ENCODE data around the gene CHML.
"Not testable (repeated sequence)": the region's sequence is repeated elsewhere in the genome, so short reads cannot be mapped to it uniquely, and the experiment has no call there.

CHML gene

GRCh38 chr1:241674805-241675384, 34.7 kb upstream of the CHML start:
- Histone ChIP-seq H3K9me3 (ENCODE audit: control insufficient read depth, low read length) (no peaks in the 10 kb centered on the region), H3K4me1 (ENCODE audit: control insufficient read depth, insufficient read depth, low read length, poor library complexity, severe bottlenecking) (no peaks in the 10 kb centered on the region), H3K4me3 (ENCODE audit: extremely low read depth, insufficient read depth, low read length, poor library complexity, severe bottlenecking) (no peak overlapping the region), H3K27ac (ENCODE audit: low read depth, low read length, severe bottlenecking) (no peak overlapping the region), H3K36me3 (ENCODE audit: control insufficient read depth, insufficient read depth, low read length) (no peaks in the 10 kb centered on the region)
- WGBS, 2 experiments (ENCODE audit: insufficient coverage in 2 of 2): no CpG with 5 or more reads among the region's 1 CpG

DNA sequence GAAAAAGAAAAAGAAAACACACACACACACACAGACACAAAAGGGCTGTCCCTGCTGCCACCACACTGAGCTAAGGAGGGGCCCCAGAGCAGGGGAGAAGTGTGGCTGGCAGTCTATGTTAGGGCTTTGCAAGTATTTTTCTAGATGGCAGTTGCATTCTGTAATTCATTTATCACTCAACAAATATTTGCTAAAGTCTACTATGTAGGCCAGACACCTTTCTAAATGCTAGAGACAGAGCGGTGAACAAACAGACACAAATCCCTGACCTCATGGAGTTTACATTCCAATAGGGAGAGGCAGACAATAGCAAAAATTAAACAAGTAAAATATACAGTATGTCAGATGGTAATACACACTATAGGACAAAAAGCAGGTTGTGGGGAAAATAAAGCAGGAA, 32.1 kb upstream of the CHML start:
- no CpG with 5 or more reads among the region's 1 CpG for WGBS, 2 experiments (ENCODE audit: insufficient coverage in 2 of 2)
- Histone ChIP-seq H3K27ac (ENCODE audit: low read depth, low read length, severe bottlenecking) (no peak overlapping the region), H3K4me1 (ENCODE audit: control insufficient read depth, insufficient read depth, low read length, poor library complexity, severe bottlenecking) (no peaks in the 10 kb centered on the region), H3K9me3 (ENCODE audit: control insufficient read depth, low read length) (no peaks in the 10 kb centered on the region), H3K36me3 (ENCODE audit: control insufficient read depth, insufficient read depth, low read length) (no peaks in the 10 kb centered on the region), H3K4me3 (ENCODE audit: extremely low read depth, insufficient read depth, low read length, poor library complexity, severe bottlenecking) (no peak overlapping the region)

GRCh38 chr1:241666419-241666818, 26.2 kb upstream of the CHML start:
- no peaks in the 10 kb centered on the region for H3K36me3 ChIP-seq (ENCODE audit: control insufficient read depth, insufficient read depth, low read length)
- H3K9me3 ChIP-seq (ENCODE audit: control insufficient read depth, low read length): no peaks in the 10 kb centered on the region
- no peaks in the 10 kb centered on the region for H3K4me1 ChIP-seq (ENCODE audit: control insufficient read depth, insufficient read depth, low read length, poor library complexity, severe bottlenecking)
- no peak overlapping the region for H3K4me3 ChIP-seq (ENCODE audit: extremely low read depth, insufficient read depth, low read length, poor library complexity, severe bottlenecking)
- 90% methylated on average over 1 of the region's 3 CpGs; no CpG with 5 or more reads in 1 of the 2 experiments for WGBS, 2 experiments (ENCODE audit: insufficient coverage in 2 of 2)
- no peak overlapping the region for H3K27ac ChIP-seq (ENCODE audit: low read depth, low read length, severe bottlenecking)

DNA sequence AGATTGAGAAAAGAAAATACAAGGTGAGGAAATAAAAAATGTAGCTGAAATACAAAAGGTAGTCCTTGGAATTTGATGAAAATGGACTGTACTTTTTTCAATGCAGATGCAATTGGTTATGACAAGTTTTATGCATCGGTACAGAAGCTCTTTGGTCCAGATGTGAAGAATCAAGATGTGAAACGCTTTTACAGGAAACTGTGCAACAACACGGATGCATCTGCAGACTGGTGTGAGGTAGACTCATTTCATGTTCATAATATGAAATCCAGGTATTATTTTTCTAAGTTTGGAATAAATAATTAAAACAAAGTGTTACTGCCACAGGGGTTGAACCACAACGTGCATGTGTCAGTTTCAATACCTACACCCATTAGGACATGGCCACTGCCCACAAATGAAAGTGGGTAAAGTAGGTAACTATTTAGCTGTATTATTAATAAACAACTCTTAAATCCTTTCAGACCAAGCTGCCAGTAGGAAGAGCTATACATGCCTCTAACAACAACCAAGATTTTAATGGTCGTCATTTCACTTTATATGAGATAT, 20.3 kb upstream of the CHML start:
- WGBS, 2 experiments (ENCODE audit: insufficient coverage in 2 of 2): 100% methylated on average over 1 of the region's 5 CpGs
- H3K27ac ChIP-seq (ENCODE audit: low read depth, low read length, severe bottlenecking): no peak overlapping the region
- H3K4me1 ChIP-seq (ENCODE audit: control insufficient read depth, insufficient read depth, low read length, poor library complexity, severe bottlenecking): no peaks in the 10 kb centered on the region
- no peak overlapping the region for H3K4me3 ChIP-seq (ENCODE audit: extremely low read depth, insufficient read depth, low read length, poor library complexity, severe bottlenecking)
- H3K9me3 ChIP-seq (ENCODE audit: control insufficient read depth, low read length): no peaks in the 10 kb centered on the region
- H3K36me3 ChIP-seq (ENCODE audit: control insufficient read depth, insufficient read depth, low read length): no peaks in the 10 kb centered on the region

- H3K36me3 ChIP-seq (ENCODE audit: control insufficient read depth, insufficient read depth, low read length); H3K4me1 ChIP-seq (ENCODE audit: control insufficient read depth, insufficient read depth, low read length, poor library complexity, severe bottlenecking); H3K4me3 ChIP-seq (ENCODE audit: extremely low read depth, insufficient read depth, low read length, poor library complexity, severe bottlenecking); H3K27ac ChIP-seq (ENCODE audit: low read depth, low read length, severe bottlenecking); H3K9me3 ChIP-seq (ENCODE audit: control insufficient read depth, low read length): not testable (repeated sequence)
- 63 to 100% methylated on average over 1 to 2 of the region's 2 CpGs for WGBS, 2 experiments (ENCODE audit: insufficient coverage in 2 of 2)
Measured at GRCh38 chr1:241659016-241659415, 18.8 kb upstream of the CHML start.

- Histone ChIP-seq H3K9me3 (ENCODE audit: control insufficient read depth, low read length) (no peaks in the 10 kb centered on the region), H3K4me3 (ENCODE audit: extremely low read depth, insufficient read depth, low read length, poor library complexity, severe bottlenecking) (no peak overlapping the region), H3K27ac (ENCODE audit: low read depth, low read length, severe bottlenecking) (no peak overlapping the region), H3K36me3 (ENCODE audit: control insufficient read depth, insufficient read depth, low read length) (no peaks in the 10 kb centered on the region), H3K4me1 (ENCODE audit: control insufficient read depth, insufficient read depth, low read length, poor library complexity, severe bottlenecking) (no peaks in the 10 kb centered on the region)
- WGBS, 2 experiments (ENCODE audit: insufficient coverage in 2 of 2): 81 to 100% methylated on average over 1 to 2 of the region's 3 CpGs
Measured at GRCh38 chr1:241658081-241658793, 18.1 kb upstream of the CHML start.

GRCh38 chr1:241654641-241655040, 14.5 kb upstream of the CHML start:
- WGBS, 2 experiments (ENCODE audit: insufficient coverage in 2 of 2): 100% methylated on average over 1 of the region's 1 CpG; no CpG with 5 or more reads in 1 of the 2 experiments
- Histone ChIP-seq H3K4me3 (ENCODE audit: extremely low read depth, insufficient read depth, low read length, poor library complexity, severe bottlenecking) (no peak overlapping the region), H3K36me3 (ENCODE audit: control insufficient read depth, insufficient read depth, low read length) (no peaks in the 10 kb centered on the region), H3K27ac (ENCODE audit: low read depth, low read length, severe bottlenecking) (no peak overlapping the region), H3K4me1 (ENCODE audit: control insufficient read depth, insufficient read depth, low read length, poor library complexity, severe bottlenecking) (no peaks in the 10 kb centered on the region), H3K9me3 (ENCODE audit: control insufficient read depth, low read length) (no peaks in the 10 kb centered on the region)

DNA sequence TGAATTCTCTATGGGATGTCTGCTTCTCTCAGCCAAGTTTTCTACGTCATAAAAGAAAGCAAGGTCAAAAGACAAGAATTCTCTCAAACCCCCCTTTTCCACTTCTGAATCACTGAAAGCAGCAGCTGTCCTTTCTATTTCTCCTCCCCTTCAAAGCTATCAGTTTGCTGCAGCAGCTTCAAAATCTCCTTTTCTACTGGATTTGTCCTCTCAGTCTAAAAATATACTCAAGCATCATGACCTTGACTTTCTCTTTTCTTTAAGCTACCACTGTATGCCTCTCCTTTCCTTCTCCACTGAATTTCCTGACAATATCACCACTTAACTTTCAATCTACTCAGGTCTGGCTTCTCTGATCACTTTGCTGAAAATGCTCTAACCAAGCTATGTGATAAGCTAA, 13.8 kb upstream of the CHML start:
- WGBS, 2 experiments (ENCODE audit: insufficient coverage in 2 of 2): 67 to 100% methylated on average over 1 of the region's 1 CpG
- Histone ChIP-seq H3K4me3 (ENCODE audit: extremely low read depth, insufficient read depth, low read length, poor library complexity, severe bottlenecking) (no peak overlapping the region), H3K27ac (ENCODE audit: low read depth, low read length, severe bottlenecking) (no peak overlapping the region), H3K36me3 (ENCODE audit: control insufficient read depth, insufficient read depth, low read length) (no peaks in the 10 kb centered on the region), H3K9me3 (ENCODE audit: control insufficient read depth, low read length) (no peaks in the 10 kb centered on the region), H3K4me1 (ENCODE audit: control insufficient read depth, insufficient read depth, low read length, poor library complexity, severe bottlenecking) (no peaks in the 10 kb centered on the region)

- H3K36me3 ChIP-seq (ENCODE audit: control insufficient read depth, insufficient read depth, low read length): no peaks in the 10 kb centered on the region
- H3K9me3 ChIP-seq (ENCODE audit: control insufficient read depth, low read length): no peaks in the 10 kb centered on the region
- no peak within 1 kb of the TSS for H3K27ac ChIP-seq (ENCODE audit: low read depth, low read length, severe bottlenecking)
- no peaks in the 10 kb centered on the region for H3K4me1 ChIP-seq (ENCODE audit: control insufficient read depth, insufficient read depth, low read length, poor library complexity, severe bottlenecking)
- WGBS, 2 experiments (ENCODE audit: insufficient coverage in 2 of 2): 100% methylated on average over 1 of the region's 4 CpGs; no CpG with 5 or more reads in 1 of the 2 experiments
- H3K4me3 ChIP-seq (ENCODE audit: extremely low read depth, insufficient read depth, low read length, poor library complexity, severe bottlenecking): no peak within 1 kb of the TSS
Measured at GRCh38 chr1:241652012-241652411, 11.8 kb upstream of the CHML start, which contains the start of gene WDR64. Gene WDR64, plus strand, starts transcription at chr1:241652281. Its CDS starts 204 bp downstream, at chr1:241652485.

GRCh38 chr1:241648159-241648558, 8.0 kb upstream of the CHML start:
- no peak overlapping the region for H3K27ac ChIP-seq (ENCODE audit: low read depth, low read length, severe bottlenecking)
- WGBS, 2 experiments (ENCODE audit: insufficient coverage in 2 of 2): 71 to 100% methylated on average over 1 of the region's 1 CpG
- H3K4me3 ChIP-seq (ENCODE audit: extremely low read depth, insufficient read depth, low read length, poor library complexity, severe bottlenecking): no peak overlapping the region
- no peaks in the 10 kb centered on the region for H3K4me1 ChIP-seq (ENCODE audit: control insufficient read depth, insufficient read depth, low read length, poor library complexity, severe bottlenecking)
- H3K9me3 ChIP-seq (ENCODE audit: control insufficient read depth, low read length): no peaks in the 10 kb centered on the region
- no peaks in the 10 kb centered on the region for H3K36me3 ChIP-seq (ENCODE audit: control insufficient read depth, insufficient read depth, low read length)

DNA sequence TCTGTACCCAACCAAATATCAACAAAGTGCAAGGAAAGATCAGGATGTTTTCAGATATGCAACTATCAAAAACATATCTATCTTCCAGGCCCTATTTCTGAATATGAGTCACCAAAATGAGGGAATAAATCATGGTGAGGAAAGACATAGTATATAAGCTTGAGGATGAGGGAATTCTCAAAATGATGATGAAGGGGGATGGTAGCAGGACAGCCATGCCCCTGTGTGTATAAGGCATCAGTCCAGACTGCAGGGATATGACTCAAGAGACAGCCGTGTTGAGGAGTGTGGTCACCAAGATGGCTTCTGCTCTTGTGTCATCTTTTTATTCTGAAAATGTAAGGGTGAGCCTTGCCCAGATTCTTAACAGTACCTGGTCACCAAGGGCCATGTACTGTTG, 7.5 kb upstream of the CHML start:
- H3K27ac ChIP-seq (ENCODE audit: low read depth, low read length, severe bottlenecking): no peak overlapping the region
- no peaks in the 10 kb centered on the region for H3K36me3 ChIP-seq (ENCODE audit: control insufficient read depth, insufficient read depth, low read length)
- no peaks in the 10 kb centered on the region for H3K4me1 ChIP-seq (ENCODE audit: control insufficient read depth, insufficient read depth, low read length, poor library complexity, severe bottlenecking)
- H3K4me3 ChIP-seq (ENCODE audit: extremely low read depth, insufficient read depth, low read length, poor library complexity, severe bottlenecking): no peak overlapping the region
- H3K9me3 ChIP-seq (ENCODE audit: control insufficient read depth, low read length): peaks cover under 1% of the 10 kb centered on the region
- WGBS, 2 experiments (ENCODE audit: insufficient coverage in 2 of 2): 100% methylated on average over 1 of the region's 1 CpG
